K562 (cell line): Measurements from ENCODE around the gene FHIT. TPM values are rescaled to one million over a fixed set of nuclear protein-coding genes. Genes with fewer than 3 reads are reported as not detected.

Source experiments
- ATAC-seq: fragments of 200-7000 bp; cut with Tn5 transposase; 3 replicates; pipeline ENCODE4 v1.9.1; 2020; ENCODE audit warnings: moderate library complexity
- BruUV-seq: library from RNA; stranded (reverse); fragments of 400-500 nt; replicated peaks from 2 replicates; lab custom pipeline; 2021; lab: Mats Ljungman, UMichigan
- CTCF ChIA-PET: fragments of 300-600 bp; formaldehyde crosslinking; extraction: SDS; loops from one replicate; lab custom pipeline; 2021; ENCODE audit warnings: low intra/inter-chr PET ratio; lab: Yijun Ruan, JAX
- POLR2A ChIA-PET: fragments of 300-600, 350-650 bp; sonication (Branson Sonifier 250); formaldehyde crosslinking; extraction: SDS; loops from one replicate; lab custom pipeline; 2021; ENCODE audit warnings: antibody characterized with exemption, inconsistent platforms; lab: Yijun Ruan, JAX
- DNase-seq, 4 experiments: peaks; one replicate each; pipeline versions ENCODE4 v3.0.0 to v3.0.0-alpha.2; 2011 to 2018; ENCODE audit warnings: low spot score in 3 of 4, mixed read lengths in 3 of 4; ENCODE audit errors: extremely low read depth in 1 of 4
- FAIRE-seq: peaks from 2 replicates; lab custom pipeline; 2011; peaks lifted over from hg19 to GRCh38; lab: Jason Lieb, UNC
- H2AFZ ChIP-seq: 2 replicates; pipeline ENCODE4 v1.6.0; 2011; ENCODE audit warnings: low read depth, low read length, control low read depth, inconsistent platforms
- H3K27ac ChIP-seq: fragments of 200-600 bp; 3 replicates; pipeline ENCODE4 v1.8.0; 2011; ENCODE audit warnings: low read depth, mild to moderate bottlenecking, control low read depth, inconsistent platforms, low read length, moderate library complexity, mixed read lengths; ENCODE audit errors: extremely low read depth
- H3K27me3 ChIP-seq, 2 experiments: fragments of 300-600 bp in 1 of 2; 2 replicates in 1 of 2; 3 replicates in 1 of 2; pipeline versions ENCODE4 v1.6.0 to v1.8.0; 2011; ENCODE audit warnings: inconsistent platforms in 2 of 2, low read length in 2 of 2, mild to moderate bottlenecking in 1 of 2, mixed read lengths in 1 of 2, moderate library complexity in 1 of 2; ENCODE audit not compliant: control insufficient read depth in 2 of 2, insufficient read depth in 2 of 2
- H3K36me3 ChIP-seq: fragments of 300-600 bp; 3 replicates; pipeline ENCODE4 v1.8.0; 2011; ENCODE audit warnings: mild to moderate bottlenecking, low read length, inconsistent platforms; ENCODE audit not compliant: control insufficient read depth, insufficient read depth
- H3K4me1 ChIP-seq, 2 experiments: fragments of 200-600 bp in 1 of 2; replicated peaks in 1 of 2; 2 replicates in 1 of 2; 3 replicates in 1 of 2; pipeline versions ENCODE4 v1.5.1 to v1.8.0; 2011; ENCODE audit warnings: inconsistent platforms in 2 of 2, low read length in 2 of 2, mild to moderate bottlenecking in 1 of 2, mixed read lengths in 1 of 2, moderate library complexity in 1 of 2; ENCODE audit not compliant: control insufficient read depth in 2 of 2, insufficient read depth in 2 of 2
- H3K4me2 ChIP-seq: 2 replicates; pipeline ENCODE4 v1.6.1; 2011; ENCODE audit warnings: low read length, control low read depth, inconsistent platforms, mixed read lengths; ENCODE audit not compliant: insufficient read depth
- H3K4me3 ChIP-seq: fragments of 200-600 bp; sonication (generic), shearing (Covaris generic); 2 replicates; pipeline ENCODE4 v1.5.1; 2016; ENCODE audit warnings: control low read depth, inconsistent platforms
- H3K79me2 ChIP-seq: fragments of 200-600 bp; 3 replicates; pipeline ENCODE4 v1.8.0; 2011; ENCODE audit warnings: low read length, inconsistent platforms; ENCODE audit not compliant: control insufficient read depth, insufficient read depth
- H3K9ac ChIP-seq, 2 experiments: 2 replicates each; pipeline versions ENCODE4 v1.6.0 to v1.6.1; 2011; ENCODE audit warnings: low read depth in 2 of 2, low read length in 2 of 2, control low read depth in 1 of 2, inconsistent platforms in 1 of 2, mild to moderate bottlenecking in 1 of 2, mixed read lengths in 1 of 2; ENCODE audit not compliant: insufficient read depth in 1 of 2
- H3K9me1 ChIP-seq: one replicate; pipeline ENCODE4 v1.6.0; 2011; ENCODE audit warnings: inconsistent platforms, mild to moderate bottlenecking, low read length, moderate library complexity; ENCODE audit not compliant: control insufficient read depth, insufficient read depth
- H3K9me3 ChIP-seq: replicated peaks from 2 replicates; pipeline ENCODE4 v1.5.1; 2011; ENCODE audit warnings: low read depth, low read length, inconsistent platforms; ENCODE audit not compliant: control insufficient read depth, insufficient read depth
- H4K20me1 ChIP-seq: replicated peaks from 2 replicates; pipeline ENCODE4 v1.6.1; 2011; ENCODE audit warnings: low read length, inconsistent platforms, mixed read lengths; ENCODE audit not compliant: control insufficient read depth, insufficient read depth
- E2F1 ChIP-seq: sonication (generic); formaldehyde crosslinking; IDR thresholded peaks from 2 replicates; pipeline ENCODE4 v1.8.1; 2023; ENCODE audit warnings: mild to moderate bottlenecking, missing genetic modification reagents, moderate library complexity
- HDAC1 ChIP-seq, 2 experiments: fragments of 450-650 bp; IDR thresholded peaks; 2 replicates each; pipeline ENCODE4 v1.6.1; 2016 to 2017; ENCODE audit warnings: inconsistent platforms in 1 of 2, mild to moderate bottlenecking in 1 of 2, moderate library complexity in 1 of 2
- HINFP ChIP-seq: fragments of 450-650 bp; conservative IDR thresholded peaks from 2 replicates; pipeline ENCODE4 v1.6.1; 2016; ENCODE audit warnings: missing genetic modification characterization, low read depth, mild to moderate bottlenecking, control low read depth, missing compliant biosample characterization
- POLR3G ChIP-seq: IDR thresholded peaks from 2 replicates; pipeline ENCODE4 v1.6.1; 2011; ENCODE audit not compliant: insufficient read length, insufficient replicate concordance; ENCODE audit errors: extremely low read depth
- RUNX1 ChIP-seq: sonication (generic); IDR thresholded peaks from 2 replicates; pipeline ENCODE4 v1.6.1; 2016; ENCODE audit warnings: antibody characterized with exemption, low read depth
- SIX5 ChIP-seq, 2 experiments: IDR thresholded peaks; 2 replicates each; pipeline ENCODE4 v1.6.1; 2011; ENCODE audit warnings: low read length in 2 of 2, borderline replicate concordance in 1 of 2, low read depth in 1 of 2, mild to moderate bottlenecking in 1 of 2, moderate library complexity in 1 of 2; ENCODE audit not compliant: insufficient read depth in 1 of 2
- SLC30A9 ChIP-seq: fragments of 250-450 bp; sonication (Bioruptor Pico); IDR thresholded peaks from 2 replicates; pipeline ENCODE4 v1.8.0; 2022; ENCODE audit warnings: mild to moderate bottlenecking, moderate library complexity
- TAF7 ChIP-seq: fragments of 450-650 bp; IDR thresholded peaks from 2 replicates; pipeline ENCODE4 v1.6.1; 2016; ENCODE audit warnings: missing genetic modification characterization, missing compliant biosample characterization
- XRCC5 ChIP-seq: fragments of 200-400 bp; formaldehyde crosslinking; IDR thresholded peaks from 2 replicates; pipeline ENCODE4 v1.6.1; 2017; ENCODE audit warnings: low read depth, mild to moderate bottlenecking, low read length
- ZNF740 ChIP-seq, 3 experiments: fragments of 200-800 bp in 1 of 3; sonication (Bioruptor generic) in 1 of 3; sonication (generic) in 1 of 3; formaldehyde crosslinking in 1 of 3; IDR thresholded peaks; 2 replicates each; pipeline versions ENCODE4 v1.6.1 to v1.8.0; 2016 to 2022; ENCODE audit warnings: mild to moderate bottlenecking in 2 of 3, missing compliant biosample characterization in 2 of 3, missing genetic modification characterization in 2 of 3, missing genetic modification reagents in 1 of 3
- ZNF76 ChIP-seq: fragments of 250-450 bp; sonication (Bioruptor Pico); IDR thresholded peaks from 2 replicates; pipeline ENCODE4 v1.4.0; 2020; ENCODE audit warnings: mild to moderate bottlenecking, moderate library complexity, borderline replicate concordance
- WGBS: fragments of 100-300 bp; shearing (Covaris generic); methylation state at CpG from one replicate; pipeline ENCODE4 v1.1.6; 2016; ENCODE audit warnings: low coverage, mixed read lengths; ENCODE audit not compliant: insufficient coverage; ENCODE audit errors: missing lambda C conversion rate; 5-methylcytosine and 5-hydroxymethylcytosine counted together
- in situ Hi-C: fragments of 300-500 bp; cut with MboI; formaldehyde crosslinking; loops from 4 replicates; pipeline ENCODE4 v1.15.0; 2018; ENCODE audit warnings: inconsistent platforms, mixed read lengths
- intact Hi-C: fragments of 100-400 bp; cut with micrococcal nuclease; formaldehyde crosslinking; loops from 2 replicates; pipeline ENCODE4 v1.14.2; 2022
- polyA plus RNA-seq, 8 experiments: library from polyadenylated mRNA; depleted of rRNA in 4 of 8; stranded (reverse) in 5 of 8; unstranded in 3 of 8; fragments of >200 nt; fragmentation: Nextera tagmentation in 2 of 8; fragmentation: Illumina TruSeq in 1 of 8; extraction: Ambion mirVana in 2 of 8; extraction: Trizol in 1 of 8; gene quantifications; 2 replicates each; pipeline versions ENCODE4 v1.2.1 to v1.2.3, GENCODE V29; 2011 to 2014; ENCODE audit warnings: inconsistent platforms in 1 of 8, missing spikeins in 1 of 8
- total RNA-seq, 7 experiments: library from RNA; depleted of rRNA in 6 of 7; stranded (reverse); fragments of >200 nt in 6 of 7; fragmentation: Illumina TruSeq in 2 of 7; extraction: Trizol in 2 of 7; gene quantifications; 2 replicates each; pipeline versions ENCODE4 v1.2.1 to v1.2.3, GENCODE V29; 2011 to 2021; ENCODE audit warnings: low replicate concordance in 1 of 7

FHIT gene
- total and polyA plus RNA-seq, 9 of the 15 experiments (the other 6 are each of a cell fraction or from before 2014, with no cell fraction given), result 1.7 to 9.1 (median 4.3) TPM

GRCh38 chr3:60207905-60208304 is 1043.3 kb downstream of the FHIT start:
- FAIRE-seq (no peak), DNase-seq (no peak), ATAC-seq (no peak)
- Histone ChIP-seq H2AFZ (no peak overlapping the region), H3K4me2 (no peak overlapping the region), H3K9me3 (no peaks in the 10 kb centered on the region; the same call in 1 of the 2 replicates), H3K4me3 (no peak overlapping the region), H3K36me3 (no peaks in the 10 kb centered on the region), H3K9me1 (no peaks in the 10 kb centered on the region), H3K79me2 (no peaks in the 10 kb centered on the region), H3K9ac (no peak overlapping the region), H4K20me1 (no peaks in the 10 kb centered on the region), H3K4me1 (no peaks in the 10 kb centered on the region), H3K27ac (no peak overlapping the region), H3K27me3 (no peaks in the 10 kb centered on the region)
- WGBS, result 84% methylated on average over 2 of the region's 2 CpGs
- in situ Hi-C loops (no loop called here), intact Hi-C loops (no loop called here)
- CTCF ChIA-PET, result no interaction called here
- POLR2A ChIA-PET, result no interaction called here
- TF ChIP-seq RUNX1, result no peak
- no peak for TF ChIP-seq E2F1
- TF ChIP-seq TAF7, result no peak
- TF ChIP-seq ZNF76 (CRISPR knock-in tag), result no peak
- TF ChIP-seq HINFP (tag), result no peak
- no peak for TF ChIP-seq SIX5 (IDR thresholded peaks at IDR 0.05; ENCODE audit: borderline replicate concordance in 1 of 2, insufficient read depth in 1 of 2, low read depth in 1 of 2, low read length in 2 of 2)
- no peak for TF ChIP-seq HDAC1 (IDR thresholded peaks at IDR 0.05)
- TF ChIP-seq SLC30A9, result no peak
- no peak for TF ChIP-seq XRCC5
- TF ChIP-seq POLR3G, result no peak
- no peak for TF ChIP-seq ZNF740 (CRISPR knock-in tag; IDR thresholded peaks at IDR 0.05)
- TF ChIP-seq ZNF740 (tag; IDR thresholded peaks at IDR 0.05), result no peak
- BruUV-seq, result no TSS peak
